SKM-1 (cell line): ENCODE results near the gene SARS1.

Experiments used
- DNase-seq: peaks from one replicate; lab custom pipeline; 2025; ENCODE audit not compliant: unreplicated experiment; lab: John Stamatoyannopoulos, UW

Gene SARS1

GRCh38 chr1:109261578-109261977 is 47.9 kb downstream of the SARS1 start:
- no peak for DNase-seq

- DNase-seq = no peak
These were observed 48.7 kb downstream of the SARS1 start for GRCh38 chr1:109262231-109263055.

- DNase-seq = no peak
These were observed 49.5 kb downstream of the SARS1 start for GRCh38 chr1:109263234-109263596.

- peak; percentile 8 for DNase-seq
These were observed 50.1 kb downstream of the SARS1 start for GRCh38 chr1:109263597-109264378.

- DNase-seq = no peak
These were observed 50.6 kb downstream of the SARS1 start for GRCh38 chr1:109264379-109264755.

GRCh38 chr1:109265016-109265415 is 51.3 kb downstream of the SARS1 start:
- DNase-seq = no peak

GRCh38 chr1:109265741-109266330 is 52.1 kb downstream of the SARS1 start:
- DNase-seq = no peak

- no peak for DNase-seq
These were observed 53.2 kb downstream of the SARS1 start for GRCh38 chr1:109266965-109267364.

- no peak for DNase-seq
These were observed 54.1 kb downstream of the SARS1 start for GRCh38 chr1:109267743-109268300.

- DNase-seq = no peak
These were observed 54.9 kb downstream of the SARS1 start for GRCh38 chr1:109268431-109269211.

GRCh38 chr1:109269212-109269980 is 55.7 kb downstream of the SARS1 start:
- DNase-seq = no peak

- no peak for DNase-seq
These were observed 56.4 kb downstream of the SARS1 start for GRCh38 chr1:109269981-109270622.

- no peak for DNase-seq
These were observed 57.1 kb downstream of the SARS1 start for GRCh38 chr1:109270623-109271317.

GRCh38 chr1:109271458-109271857 is 57.7 kb downstream of the SARS1 start:
- no peak for DNase-seq

GRCh38 chr1:109272021-109272799 is 58.5 kb downstream of the SARS1 start:
- DNase-seq = no peak

GRCh38 chr1:109272831-109273547 is 59.3 kb downstream of the SARS1 start:
- DNase-seq = no peak

- DNase-seq = no peak
These were observed 60.0 kb downstream of the SARS1 start for GRCh38 chr1:109273570-109274288.
